Osteocyte (in vitro differentiated cells): ENCODE results near the gene WDR27. TPM values are rescaled to one million over a fixed set of nuclear protein-coding genes. Genes with fewer than 3 reads are reported as not detected.

Source experiments
- DNase-seq: peaks from one replicate; pipeline ENCODE4 v3.0.0; 2021; ENCODE audit warnings: mixed read lengths; ENCODE audit not compliant: unreplicated experiment; ENCODE audit errors: extremely low spot score
- H3K27ac Mint-ChIP-seq: one replicate; pipeline ENCODE4 v1.8.0; 2021; ENCODE audit warnings: mild to moderate bottlenecking, mixed read lengths; ENCODE audit not compliant: unreplicated experiment
- H3K27me3 Mint-ChIP-seq: one replicate; pipeline ENCODE4 v1.8.0; 2021; ENCODE audit warnings: mixed read lengths; ENCODE audit not compliant: unreplicated experiment
- H3K36me3 Mint-ChIP-seq: one replicate; pipeline ENCODE4 v1.8.0; 2021; ENCODE audit warnings: mixed read lengths; ENCODE audit not compliant: unreplicated experiment
- H3K4me1 Mint-ChIP-seq: one replicate; pipeline ENCODE4 v1.8.0; 2021; ENCODE audit warnings: mixed read lengths; ENCODE audit not compliant: unreplicated experiment
- H3K4me3 Mint-ChIP-seq: one replicate; pipeline ENCODE4 v1.8.0; 2021; ENCODE audit warnings: mild to moderate bottlenecking, moderate library complexity, mixed read lengths; ENCODE audit not compliant: unreplicated experiment
- H3K9me3 Mint-ChIP-seq: one replicate; pipeline ENCODE4 v1.8.0; 2021; ENCODE audit warnings: mixed read lengths; ENCODE audit not compliant: unreplicated experiment
- CTCF ChIP-seq: fragments of 200-600 bp; sonication (generic); IDR thresholded peaks from 2 replicates; pipeline ENCODE4 v1.5.0; 2021; ENCODE audit warnings: antibody characterized with exemption, mild to moderate bottlenecking, moderate library complexity
- total RNA-seq: library from RNA; stranded (reverse); gene quantifications from 2 replicates; pipeline ENCODE4 v1.2.1, GENCODE V29; 2021

The WDR27 gene
- total RNA-seq, 1 donor from 2014 or later, result 37.4 TPM

- Mint-ChIP-seq H3K27ac (no peak overlapping the region), H3K4me1 (peaks cover 9% of the 10 kb centered on the region), H3K4me3 (no peak overlapping the region)
Measured at GRCh38 chr6:169566961-169567750, 134.7 kb downstream of the WDR27 start.

GRCh38 chr6:169566319-169566718 is 135.5 kb downstream of the WDR27 start:
- H3K4me3 Mint-ChIP-seq, result no peak overlapping the region
- H3K9me3 Mint-ChIP-seq, result peaks cover 10% of the 10 kb centered on the region
- DNase-seq, result no peak
- no peaks in the 10 kb centered on the region for H3K27me3 Mint-ChIP-seq
- H3K36me3 Mint-ChIP-seq, result peaks cover 3% of the 10 kb centered on the region
- no peak for TF ChIP-seq CTCF
- H3K27ac Mint-ChIP-seq, result no peak overlapping the region
- H3K4me1 Mint-ChIP-seq, result peaks cover 6% of the 10 kb centered on the region

More at GRCh38 chr6:169566961-169567750, 134.7 kb downstream of the WDR27 start:
- no peak for DNase-seq
- Mint-ChIP-seq H3K36me3 (peaks cover 2% of the 10 kb centered on the region), H3K9me3 (peaks cover 1% of the 10 kb centered on the region), H3K27me3 (no peaks in the 10 kb centered on the region)
- TF ChIP-seq CTCF, result no peak

GRCh38 chr6:169564453-169565240 is 137.2 kb downstream of the WDR27 start:
- TF ChIP-seq CTCF, result no peak
- H3K9me3 Mint-ChIP-seq, result peaks cover 13% of the 10 kb centered on the region
- no peak for DNase-seq
- no peak overlapping the region for H3K27ac Mint-ChIP-seq
- H3K36me3 Mint-ChIP-seq, result peaks cover 6% of the 10 kb centered on the region
- no peaks in the 10 kb centered on the region for H3K27me3 Mint-ChIP-seq
- no peak overlapping the region for H3K4me3 Mint-ChIP-seq
- no peaks in the 10 kb centered on the region for H3K4me1 Mint-ChIP-seq

- DNase-seq, result no peak
- no peaks in the 10 kb centered on the region for H3K27me3 Mint-ChIP-seq
- no peaks in the 10 kb centered on the region for H3K4me1 Mint-ChIP-seq
- no peak overlapping the region for H3K27ac Mint-ChIP-seq
- H3K36me3 Mint-ChIP-seq, result peaks cover 12% of the 10 kb centered on the region
- no peak overlapping the region for H3K4me3 Mint-ChIP-seq
- TF ChIP-seq CTCF, result no peak
- peaks cover 13% of the 10 kb centered on the region for H3K9me3 Mint-ChIP-seq
Measured at GRCh38 chr6:169561665-169562064, 140.2 kb downstream of the WDR27 start.

GRCh38 chr6:169559592-169559991 is 142.2 kb downstream of the WDR27 start:
- DNase-seq, result no peak
- H3K4me1 Mint-ChIP-seq, result no peaks in the 10 kb centered on the region

More at GRCh38 chr6:169559592-169559991, 142.2 kb downstream of the WDR27 start:
- no peak overlapping the region for H3K27ac Mint-ChIP-seq
- H3K9me3 Mint-ChIP-seq, result peaks cover 13% of the 10 kb centered on the region
- no peak for TF ChIP-seq CTCF
- H3K36me3 Mint-ChIP-seq, result peaks cover 12% of the 10 kb centered on the region
- H3K27me3 Mint-ChIP-seq, result no peaks in the 10 kb centered on the region
- H3K4me3 Mint-ChIP-seq, result no peak overlapping the region
